GM10266 (cell line): ENCODE results near the gene RHOBTB3.

Source experiments
- DNase-seq: peaks from one replicate; pipeline ENCODE4 v3.0.0; 2012; ENCODE audit errors: extremely low spot score
- TF ChIP-seq, protein P1 (sequence below): IDR thresholded peaks from 2 replicates; pipeline ENCODE4 v1.5.1; 2012; ENCODE audit warnings: mild to moderate bottlenecking, low read depth; ENCODE audit not compliant: control insufficient read depth, insufficient read depth; ENCODE audit errors: missing control alignments

Gene RHOBTB3

DNA sequence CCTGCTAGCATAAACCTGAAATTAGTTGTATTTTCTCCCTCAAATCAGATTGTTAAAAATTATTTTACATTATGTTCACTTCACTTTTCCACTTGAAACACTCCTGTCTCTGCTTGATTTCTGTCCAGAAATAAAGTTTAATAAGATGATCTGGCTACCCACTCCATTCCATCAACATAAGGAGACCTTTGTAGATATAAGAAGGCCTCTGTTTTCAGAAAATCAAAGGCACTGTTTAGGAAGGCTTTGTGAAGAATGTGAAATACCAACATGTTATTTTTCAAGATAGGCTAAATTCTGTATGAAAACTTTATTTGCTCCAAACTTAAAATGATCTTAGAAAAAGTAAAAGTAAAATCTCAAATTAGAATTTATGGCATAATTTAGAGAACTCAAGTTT, 15.1 kb downstream of the RHOBTB3 start:
- DNase-seq, result no peak
- TF ChIP-seq, protein P1, sequence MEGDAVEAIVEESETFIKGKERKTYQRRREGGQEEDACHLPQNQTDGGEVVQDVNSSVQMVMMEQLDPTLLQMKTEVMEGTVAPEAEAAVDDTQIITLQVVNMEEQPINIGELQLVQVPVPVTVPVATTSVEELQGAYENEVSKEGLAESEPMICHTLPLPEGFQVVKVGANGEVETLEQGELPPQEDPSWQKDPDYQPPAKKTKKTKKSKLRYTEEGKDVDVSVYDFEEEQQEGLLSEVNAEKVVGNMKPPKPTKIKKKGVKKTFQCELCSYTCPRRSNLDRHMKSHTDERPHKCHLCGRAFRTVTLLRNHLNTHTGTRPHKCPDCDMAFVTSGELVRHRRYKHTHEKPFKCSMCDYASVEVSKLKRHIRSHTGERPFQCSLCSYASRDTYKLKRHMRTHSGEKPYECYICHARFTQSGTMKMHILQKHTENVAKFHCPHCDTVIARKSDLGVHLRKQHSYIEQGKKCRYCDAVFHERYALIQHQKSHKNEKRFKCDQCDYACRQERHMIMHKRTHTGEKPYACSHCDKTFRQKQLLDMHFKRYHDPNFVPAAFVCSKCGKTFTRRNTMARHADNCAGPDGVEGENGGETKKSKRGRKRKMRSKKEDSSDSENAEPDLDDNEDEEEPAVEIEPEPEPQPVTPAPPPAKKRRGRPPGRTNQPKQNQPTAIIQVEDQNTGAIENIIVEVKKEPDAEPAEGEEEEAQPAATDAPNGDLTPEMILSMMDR, result no peak

DNA sequence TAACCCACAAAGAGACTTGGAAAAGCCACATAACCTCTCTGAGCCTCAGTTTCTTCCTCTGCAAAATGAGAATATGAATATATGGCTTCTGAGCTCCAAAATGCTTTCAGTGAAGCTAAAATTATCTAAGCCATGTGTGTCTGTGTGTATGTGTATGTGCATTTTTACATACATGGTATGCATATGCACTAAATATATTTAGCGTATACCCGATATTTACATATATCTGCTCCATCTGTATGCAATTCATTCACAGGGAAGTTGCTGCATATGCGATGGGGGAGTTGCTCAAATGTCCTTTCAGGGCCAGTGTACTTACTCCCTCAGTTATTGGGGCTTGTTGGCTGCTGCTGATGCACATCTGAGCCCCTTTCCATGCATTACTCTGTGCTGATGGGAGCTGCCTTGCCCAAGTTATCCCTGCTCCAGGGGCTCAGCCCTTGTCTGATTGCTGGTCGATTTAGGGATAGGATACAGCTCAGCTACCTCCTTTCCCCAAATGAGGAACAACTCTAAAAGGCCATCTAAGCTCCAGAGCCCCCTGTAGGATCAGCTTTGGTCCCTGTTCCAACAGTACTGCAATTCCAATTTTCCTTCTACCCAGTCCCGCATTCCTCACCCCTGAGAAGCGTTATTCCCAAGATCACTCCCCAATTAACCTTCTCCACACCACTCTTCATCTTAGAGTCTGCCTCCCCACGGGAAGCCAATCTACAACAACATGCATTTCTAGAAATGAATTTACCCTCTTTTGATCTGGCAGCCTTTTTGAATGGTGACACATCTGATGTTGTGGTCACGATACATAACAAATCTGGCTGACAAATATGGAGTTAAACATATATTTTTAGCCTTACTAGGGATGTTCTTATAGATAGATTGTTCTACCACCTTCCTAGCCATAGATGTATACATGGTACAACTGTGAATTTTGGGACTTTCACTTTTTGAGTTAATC, 15.9 kb downstream of the RHOBTB3 start:
- DNase-seq, result no peak
- TF ChIP-seq, protein P1, result no peak

DNA sequence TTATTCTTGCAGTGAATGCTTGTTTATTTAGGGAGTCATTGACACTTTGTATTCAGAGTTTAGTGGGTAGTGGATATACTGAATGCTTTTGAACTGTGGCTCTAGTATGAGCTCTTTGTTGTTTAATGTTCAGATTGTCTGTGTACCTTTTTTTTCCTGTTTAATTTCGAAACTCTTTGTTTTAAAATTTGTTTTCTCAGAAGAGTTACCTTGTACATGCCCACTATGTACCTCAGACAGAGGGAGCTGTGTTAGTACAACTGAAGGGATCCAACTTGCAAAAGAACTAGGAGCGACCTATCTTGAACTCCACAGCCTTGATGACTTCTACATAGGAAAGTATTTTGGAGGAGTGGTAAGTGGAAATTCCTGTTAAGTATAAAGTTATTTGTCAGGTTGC, 17.0 kb downstream of the RHOBTB3 start:
- TF ChIP-seq, protein P1, result no peak
- no peak for DNase-seq

DNA sequence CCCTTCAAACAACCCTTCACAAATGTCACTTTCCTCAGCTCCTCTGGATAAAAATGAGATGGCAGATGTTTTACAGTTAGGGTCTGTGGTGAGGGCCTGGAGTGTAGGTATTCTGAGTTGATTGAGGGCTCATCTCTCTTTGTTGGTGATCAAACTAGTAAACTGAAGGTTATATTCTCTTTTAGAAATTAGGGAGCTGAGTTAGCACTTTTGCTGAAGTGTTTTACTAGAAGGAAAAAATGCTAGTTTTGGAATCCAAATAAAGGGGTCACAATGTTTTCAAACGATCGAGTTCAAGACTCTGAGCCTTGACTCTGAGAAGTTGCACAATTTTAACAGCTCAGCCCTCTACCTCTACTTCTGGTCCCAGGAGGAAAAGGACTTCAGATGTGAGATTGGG, 23.4 kb downstream of the RHOBTB3 start:
- TF ChIP-seq, protein P1, result no peak
- no peak for DNase-seq

DNA sequence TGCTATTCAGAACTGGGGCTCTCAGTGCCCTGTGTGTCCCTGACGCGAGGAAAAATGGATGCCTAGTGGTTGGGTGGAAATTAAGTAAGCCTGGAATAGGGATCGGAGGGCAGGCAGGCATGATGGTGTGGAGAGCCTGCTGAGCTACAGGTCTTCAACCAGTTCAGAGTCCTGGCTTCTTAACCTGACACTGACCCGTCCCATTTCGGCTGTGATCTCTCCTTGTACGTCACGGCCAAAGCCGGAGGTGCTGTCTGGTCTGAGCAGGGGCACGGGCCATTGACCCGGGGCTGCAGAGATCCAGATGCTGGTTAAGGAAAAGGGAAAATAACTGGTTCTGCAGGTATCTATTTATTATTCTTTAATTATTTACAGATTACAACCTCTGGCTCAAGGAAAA, 27.9 kb downstream of the RHOBTB3 start:
- DNase-seq, result no peak
- TF ChIP-seq, protein P1, result no peak

DNA sequence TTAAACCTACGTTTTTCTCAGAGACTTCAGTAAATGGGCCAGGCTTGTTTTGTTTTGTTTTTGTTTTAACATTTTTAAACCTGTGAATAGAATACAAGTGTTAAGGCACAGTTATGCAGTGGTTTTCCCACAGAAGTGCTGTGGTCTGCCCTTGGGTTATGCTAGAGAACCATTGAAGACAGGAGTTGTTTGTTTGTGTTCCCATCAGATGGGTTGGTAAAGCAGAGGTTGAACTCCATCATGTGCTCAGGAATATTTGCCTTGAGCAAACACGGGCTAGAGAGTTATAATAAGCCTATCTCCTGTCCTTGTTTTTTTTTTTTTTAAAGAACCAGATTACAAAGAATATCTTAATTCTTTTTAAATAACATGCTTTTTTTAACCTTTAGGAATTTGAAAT, 28.5 kb downstream of the RHOBTB3 start:
- no peak for DNase-seq
- TF ChIP-seq, protein P1, result no peak
